HFFc6 (cell line): ENCODE measurements around the gene RPS19BP1. TPM values are rescaled to one million over a fixed set of nuclear protein-coding genes. Genes with fewer than 3 reads are reported as not detected.

ENCODE experiments used
- DNase-seq: peaks from one replicate; pipeline ENCODE4 v3.0.0-alpha.2; 2018
- H3K27ac Mint-ChIP-seq: 2 replicates; pipeline ENCODE4 v1.8.0; 2020; ENCODE audit warnings: mild to moderate bottlenecking, mixed read lengths
- H3K27me3 Mint-ChIP-seq: 2 replicates; pipeline ENCODE4 v1.8.0; 2021; ENCODE audit warnings: mild to moderate bottlenecking, moderate library complexity, mixed read lengths; ENCODE audit not compliant: insufficient read depth
- H3K36me3 Mint-ChIP-seq: 2 replicates; pipeline ENCODE4 v1.8.0; 2021; ENCODE audit warnings: low read depth, mixed read lengths
- H3K4me1 Mint-ChIP-seq: 2 replicates; pipeline ENCODE4 v1.8.0; 2020; ENCODE audit warnings: low read depth, mixed read lengths
- H3K4me3 Mint-ChIP-seq: 2 replicates; pipeline ENCODE4 v1.8.0; 2020; ENCODE audit warnings: mild to moderate bottlenecking, moderate library complexity, mixed read lengths
- H3K9me3 Mint-ChIP-seq: 2 replicates; pipeline ENCODE4 v1.8.0; 2020; ENCODE audit warnings: mild to moderate bottlenecking, mixed read lengths
- CTCF ChIP-seq: fragments of 200-600 bp; sonication (generic); IDR thresholded peaks from 2 replicates; pipeline ENCODE4 v1.5.0; 2021; ENCODE audit warnings: antibody characterized with exemption, mild to moderate bottlenecking
- total RNA-seq, 6 experiments: library from RNA; stranded (reverse); fragmentation: NEBNext Ultra II Directional; extraction: Animal tissue kit (Norgen Biotek cat#: 25700); gene quantifications; 2 replicates in 1 of 6; 3 replicates in 5 of 6; pipeline ENCODE4 v1.2.3, GENCODE V29; 2021

Gene RPS19BP1
- total RNA-seq, 6 experiments from 2014 or later = 60.5 to 85.5 (median 75.9) TPM

- Mint-ChIP-seq H3K4me3 (peak overlapping the region; percentile 9), H3K36me3 (peaks cover 24% of the 10 kb centered on the region)
These were observed 2.4 kb downstream of the RPS19BP1 start for GRCh38 chr22:39530116-39530515.

GRCh38 chr22:39529487-39529851 lies 3.1 kb downstream of the RPS19BP1 start:
- DNase-seq = no peak
- H3K4me1 Mint-ChIP-seq = peaks cover 62% of the 10 kb centered on the region
- H3K27ac Mint-ChIP-seq = peak overlapping the region; percentile 59; the same call in 1 of the 2 replicates
- H3K4me3 Mint-ChIP-seq = no peak overlapping the region
- no peaks in the 10 kb centered on the region for H3K9me3 Mint-ChIP-seq
- H3K36me3 Mint-ChIP-seq = peaks cover 24% of the 10 kb centered on the region
- TF ChIP-seq CTCF = peak; percentile 55
- H3K27me3 Mint-ChIP-seq = peaks cover 16% of the 10 kb centered on the region

More at GRCh38 chr22:39530116-39530515, 2.4 kb downstream of the RPS19BP1 start:
- Mint-ChIP-seq H3K27me3 (peaks cover 9% of the 10 kb centered on the region; the same call in 1 of the 2 replicates), H3K27ac (peak overlapping the region; percentile 54; the same call in 1 of the 2 replicates), H3K9me3 (no peaks in the 10 kb centered on the region), H3K4me1 (peaks cover 57% of the 10 kb centered on the region)
- no peak for TF ChIP-seq CTCF
- DNase-seq = no peak

- peak; percentile 96 for TF ChIP-seq CTCF
- Mint-ChIP-seq H3K4me1 (peaks cover 65% of the 10 kb centered on the region), H3K27me3 (peaks cover 21% of the 10 kb centered on the region), H3K27ac (peak overlapping the region; percentile 62), H3K4me3 (peak overlapping the region; percentile 28; the same call in 1 of the 2 replicates), H3K36me3 (peaks cover 24% of the 10 kb centered on the region), H3K9me3 (no peaks in the 10 kb centered on the region)
- peak; percentile 87 for DNase-seq
These were observed 3.7 kb downstream of the RPS19BP1 start for GRCh38 chr22:39528681-39529486.

- H3K27ac Mint-ChIP-seq = peak overlapping the region; percentile 73
- H3K9me3 Mint-ChIP-seq = no peaks in the 10 kb centered on the region
- H3K36me3 Mint-ChIP-seq = peaks cover 29% of the 10 kb centered on the region
- no peak for TF ChIP-seq CTCF
- H3K4me3 Mint-ChIP-seq = no peak overlapping the region
- DNase-seq = peak; percentile 46
- H3K4me1 Mint-ChIP-seq = peaks cover 67% of the 10 kb centered on the region
- H3K27me3 Mint-ChIP-seq = peaks cover 26% of the 10 kb centered on the region
These were observed 4.4 kb downstream of the RPS19BP1 start for GRCh38 chr22:39528080-39528661.

- no peak for TF ChIP-seq CTCF
- Mint-ChIP-seq H3K36me3 (peaks cover 35% of the 10 kb centered on the region), H3K27ac (peak overlapping the region; percentile 73), H3K4me1 (peaks cover 73% of the 10 kb centered on the region), H3K9me3 (peaks cover 4% of the 10 kb centered on the region), H3K4me3 (no peak overlapping the region), H3K27me3 (peaks cover 33% of the 10 kb centered on the region)
- no peak for DNase-seq
These were observed 5.0 kb downstream of the RPS19BP1 start for GRCh38 chr22:39527481-39527961.
